Mesenchymal stem cell (in vitro differentiated cells and primary cell): Measurements from ENCODE around the gene SLC16A14.
A peak's percentile ranks its signal among the peaks of the same experiment; 100 is the strongest.

ENCODE experiments used
- DNase-seq: peaks from one replicate; pipeline ENCODE4 v3.0.0-alpha.2; 2013
- H2AFZ ChIP-seq: one replicate; pipeline ENCODE4 v1.6.1; 2013; ENCODE audit warnings: low read depth, mild to moderate bottlenecking, control low read depth, inconsistent platforms, low read length, moderate library complexity
- H2AK5ac ChIP-seq: 2 replicates; pipeline ENCODE4 v1.6.1; 2013; ENCODE audit warnings: low read length, moderate library complexity, mild to moderate bottlenecking, inconsistent platforms; ENCODE audit not compliant: severe bottlenecking
- H2BK120ac ChIP-seq: one replicate; pipeline ENCODE4 v1.6.1; 2013; ENCODE audit warnings: low read depth, mild to moderate bottlenecking, inconsistent platforms, low read length, moderate library complexity
- H2BK12ac ChIP-seq, 2 experiments: one replicate each; pipeline ENCODE4 v1.6.1; 2013; ENCODE audit warnings: inconsistent platforms in 2 of 2, low read length in 2 of 2, mild to moderate bottlenecking in 2 of 2, moderate library complexity in 2 of 2, control low read depth in 1 of 2
- H2BK15ac ChIP-seq: one replicate; pipeline ENCODE4 v1.6.1; 2013; ENCODE audit warnings: mild to moderate bottlenecking, low read depth, inconsistent platforms; ENCODE audit not compliant: poor library complexity, severe bottlenecking
- H2BK5ac ChIP-seq: 2 replicates; pipeline ENCODE4 v1.6.1; 2013; ENCODE audit warnings: low read depth, mild to moderate bottlenecking, low read length, control low read depth, inconsistent platforms; ENCODE audit not compliant: poor library complexity, severe bottlenecking
- H3K14ac ChIP-seq, 2 experiments: one replicate each; pipeline ENCODE4 v1.6.1; 2013; ENCODE audit warnings: inconsistent platforms in 2 of 2, low read length in 2 of 2, control low read depth in 1 of 2, mild to moderate bottlenecking in 1 of 2, moderate library complexity in 1 of 2
- H3K18ac ChIP-seq, 2 experiments: one replicate each; pipeline ENCODE4 v1.6.1; 2013; ENCODE audit warnings: inconsistent platforms in 2 of 2, low read length in 2 of 2, control low read depth in 1 of 2, low read depth in 1 of 2, mild to moderate bottlenecking in 1 of 2
- H3K23ac ChIP-seq, 2 experiments: one replicate each; pipeline ENCODE4 v1.6.1; 2013; ENCODE audit warnings: inconsistent platforms in 2 of 2, low read length in 2 of 2, mild to moderate bottlenecking in 2 of 2, moderate library complexity in 2 of 2, control low read depth in 1 of 2
- H3K27ac ChIP-seq: 2 replicates; pipeline ENCODE4 v1.5.1; 2013; ENCODE audit warnings: mild to moderate bottlenecking, moderate library complexity, low read length, control low read depth, inconsistent platforms; ENCODE audit not compliant: poor library complexity, severe bottlenecking
- H3K27me3 ChIP-seq, 2 experiments: 2 replicates each; pipeline versions ENCODE4 v1.6.1 to v1.7.0; 2013; ENCODE audit warnings: low read length in 2 of 2, mild to moderate bottlenecking in 2 of 2, moderate library complexity in 2 of 2, control low read depth in 1 of 2, inconsistent platforms in 1 of 2; ENCODE audit not compliant: control insufficient read depth in 1 of 2, insufficient read depth in 1 of 2
- H3K36me3 ChIP-seq, 2 experiments: 2 replicates each; pipeline versions ENCODE4 v1.6.1 to v1.7.0; 2013; ENCODE audit warnings: low read length in 2 of 2, control low read depth in 1 of 2, inconsistent platforms in 1 of 2, low read depth in 1 of 2, mild to moderate bottlenecking in 1 of 2; ENCODE audit not compliant: insufficient read depth in 2 of 2, control insufficient read depth in 1 of 2
- H3K4ac ChIP-seq, 2 experiments: one replicate each; pipeline ENCODE4 v1.6.1; 2013; ENCODE audit warnings: inconsistent platforms in 2 of 2, low read length in 2 of 2, mild to moderate bottlenecking in 2 of 2, moderate library complexity in 2 of 2, control low read depth in 1 of 2, low read depth in 1 of 2
- H3K4me1 ChIP-seq: 2 replicates; pipeline ENCODE4 v1.6.1; 2013; ENCODE audit warnings: low read depth, low read length, control low read depth; ENCODE audit not compliant: control insufficient read depth, insufficient read depth
- H3K4me2 ChIP-seq: 2 replicates; pipeline ENCODE4 v1.6.1; 2013; ENCODE audit warnings: low read length, mild to moderate bottlenecking, inconsistent platforms; ENCODE audit not compliant: poor library complexity, severe bottlenecking
- H3K4me3 ChIP-seq, 2 experiments: 2 replicates each; pipeline versions ENCODE4 v1.5.1 to v1.7.0; 2013; ENCODE audit warnings: low read length in 2 of 2, mild to moderate bottlenecking in 2 of 2, control low read depth in 1 of 2, low read depth in 1 of 2; ENCODE audit not compliant: insufficient read depth in 1 of 2
- H3K79me1 ChIP-seq: replicated peaks from 2 replicates; pipeline ENCODE4 v1.6.1; 2013; ENCODE audit warnings: mild to moderate bottlenecking, control low read depth, low read length, inconsistent platforms; ENCODE audit not compliant: poor library complexity, severe bottlenecking
- H3K9ac ChIP-seq: 2 replicates; pipeline ENCODE4 v1.7.0; 2013; ENCODE audit warnings: mild to moderate bottlenecking, low read length, moderate library complexity
- H3K9me3 ChIP-seq: 2 replicates; pipeline ENCODE4 v1.7.0; 2013; ENCODE audit warnings: mild to moderate bottlenecking, low read length; ENCODE audit not compliant: control insufficient read depth
- H4K8ac ChIP-seq: one replicate; pipeline ENCODE4 v1.6.1; 2013; ENCODE audit warnings: inconsistent platforms, mild to moderate bottlenecking, low read length, moderate library complexity
- H4K91ac ChIP-seq: one replicate; pipeline ENCODE4 v1.6.1; 2013; ENCODE audit warnings: mild to moderate bottlenecking, low read length, inconsistent platforms
- WGBS: methylation state at CpG from one replicate; pipeline ENCODE4 v1.1.7; 2013; ENCODE audit warnings: mixed read lengths; 5-methylcytosine and 5-hydroxymethylcytosine counted together

SLC16A14 gene

GRCh38 chr2:230050136-230050535 lies 18.6 kb downstream of the SLC16A14 start:
- Histone ChIP-seq H3K9me3 (no peaks in the 10 kb centered on the region), H2AFZ (no peak overlapping the region), H3K23ac (no peak overlapping the region), H3K4ac (no peak overlapping the region), H3K36me3 (no peaks in the 10 kb centered on the region), H4K91ac (no peak overlapping the region), H2BK5ac (no peak overlapping the region), H3K4me3 (no peak overlapping the region), H2AK5ac (no peak overlapping the region), H3K18ac (no peak overlapping the region), H3K27me3 (no peaks in the 10 kb centered on the region), H3K14ac (no peak overlapping the region), H2BK120ac (no peak overlapping the region), H3K4me2 (no peak overlapping the region), H2BK12ac (no peak overlapping the region), H3K4me1 (no peaks in the 10 kb centered on the region), H3K9ac (no peak overlapping the region), H3K27ac (no peak overlapping the region), H4K8ac (no peak overlapping the region), H3K79me1 (no peaks in the 10 kb centered on the region), H2BK15ac (no peak overlapping the region)
- 89% methylated on average over 3 of the region's 3 CpGs for WGBS
- DNase-seq, result no peak

- H3K4me1 ChIP-seq, result no peaks in the 10 kb centered on the region
- H3K79me1 ChIP-seq, result no peaks in the 10 kb centered on the region
- no peaks in the 10 kb centered on the region for H3K36me3 ChIP-seq
- H3K9me3 ChIP-seq, result peaks cover under 1% of the 10 kb centered on the region
- H2BK15ac ChIP-seq, result no peak overlapping the region
- DNase-seq, result no peak
- WGBS, result 84% methylated on average over 3 of the region's 4 CpGs
- no peak overlapping the region for H2AK5ac ChIP-seq
- H2BK120ac ChIP-seq, result no peak overlapping the region
- no peak overlapping the region for H3K4me2 ChIP-seq
- no peak overlapping the region for H3K4me3 ChIP-seq
- no peak overlapping the region for H2AFZ ChIP-seq
- H3K9ac ChIP-seq, result no peak overlapping the region
- no peak overlapping the region for H3K4ac ChIP-seq
- H2BK5ac ChIP-seq, result no peak overlapping the region
- no peak overlapping the region for H3K14ac ChIP-seq
- H3K27ac ChIP-seq, result no peak overlapping the region
- H3K18ac ChIP-seq, result no peak overlapping the region
- no peak overlapping the region for H2BK12ac ChIP-seq
- no peaks in the 10 kb centered on the region for H3K27me3 ChIP-seq
- no peak overlapping the region for H3K23ac ChIP-seq
- no peak overlapping the region for H4K91ac ChIP-seq
- no peak overlapping the region for H4K8ac ChIP-seq
Measured at GRCh38 chr2:230048010-230048671, 20.6 kb downstream of the SLC16A14 start.

- H3K4me2 ChIP-seq, result no peak overlapping the region
- H3K18ac ChIP-seq, result no peak overlapping the region
- no peak overlapping the region for H3K4ac ChIP-seq
- DNase-seq, result no peak
- WGBS, result 93% methylated on average over 16 of the region's 16 CpGs
- H2BK120ac ChIP-seq, result no peak overlapping the region
- no peaks in the 10 kb centered on the region for H3K4me1 ChIP-seq
- no peaks in the 10 kb centered on the region for H3K27me3 ChIP-seq
- H4K8ac ChIP-seq, result no peak overlapping the region
- no peak overlapping the region for H4K91ac ChIP-seq
- no peak overlapping the region for H2AFZ ChIP-seq
- H2AK5ac ChIP-seq, result no peak overlapping the region
- H2BK12ac ChIP-seq, result no peak overlapping the region
- H3K4me3 ChIP-seq, result no peak overlapping the region
- H3K9ac ChIP-seq, result no peak overlapping the region
- no peaks in the 10 kb centered on the region for H3K36me3 ChIP-seq
- H2BK5ac ChIP-seq, result no peak overlapping the region
- no peak overlapping the region for H3K23ac ChIP-seq
- no peak overlapping the region for H2BK15ac ChIP-seq
- H3K27ac ChIP-seq, result no peak overlapping the region
- no peaks in the 10 kb centered on the region for H3K79me1 ChIP-seq
- peak overlapping the region in 1 of 2 experiments; percentile 66 for H3K14ac ChIP-seq
- H3K9me3 ChIP-seq, result peaks cover 3% of the 10 kb centered on the region
Measured at GRCh38 chr2:230046491-230046890, 22.2 kb downstream of the SLC16A14 start.

GRCh38 chr2:230043461-230043860 lies 25.3 kb downstream of the SLC16A14 start:
- Histone ChIP-seq H3K9me3 (peaks cover 3% of the 10 kb centered on the region), H3K36me3 (no peaks in the 10 kb centered on the region)

More at GRCh38 chr2:230043461-230043860, 25.3 kb downstream of the SLC16A14 start:
- H3K79me1 ChIP-seq, result no peaks in the 10 kb centered on the region
- no peak overlapping the region for H3K23ac ChIP-seq
- H3K27me3 ChIP-seq, result no peaks in the 10 kb centered on the region
- H2AK5ac ChIP-seq, result no peak overlapping the region
- no peak overlapping the region for H3K4me2 ChIP-seq
- 81% methylated on average over 2 of the region's 2 CpGs for WGBS
- H4K91ac ChIP-seq, result no peak overlapping the region
- no peak overlapping the region for H2AFZ ChIP-seq
- H3K18ac ChIP-seq, result no peak overlapping the region
- H3K27ac ChIP-seq, result no peak overlapping the region
- H3K4ac ChIP-seq, result no peak overlapping the region
- H2BK15ac ChIP-seq, result no peak overlapping the region
- H3K4me1 ChIP-seq, result no peaks in the 10 kb centered on the region
- no peak overlapping the region for H2BK12ac ChIP-seq
- H3K9ac ChIP-seq, result no peak overlapping the region
- no peak overlapping the region for H2BK5ac ChIP-seq
- no peak for DNase-seq
- no peak overlapping the region for H3K4me3 ChIP-seq
- no peak overlapping the region for H4K8ac ChIP-seq
- no peak overlapping the region for H2BK120ac ChIP-seq
- no peak overlapping the region for H3K14ac ChIP-seq
